ENCODE results near the gene TRIO. TPM values are rescaled to one million over a fixed set of nuclear protein-coding genes. Genes with fewer than 3 reads are reported as not detected.

TRIO gene
- total and polyA plus RNA-seq, 2 donors = 35.8 to 233 TPM

DNA sequence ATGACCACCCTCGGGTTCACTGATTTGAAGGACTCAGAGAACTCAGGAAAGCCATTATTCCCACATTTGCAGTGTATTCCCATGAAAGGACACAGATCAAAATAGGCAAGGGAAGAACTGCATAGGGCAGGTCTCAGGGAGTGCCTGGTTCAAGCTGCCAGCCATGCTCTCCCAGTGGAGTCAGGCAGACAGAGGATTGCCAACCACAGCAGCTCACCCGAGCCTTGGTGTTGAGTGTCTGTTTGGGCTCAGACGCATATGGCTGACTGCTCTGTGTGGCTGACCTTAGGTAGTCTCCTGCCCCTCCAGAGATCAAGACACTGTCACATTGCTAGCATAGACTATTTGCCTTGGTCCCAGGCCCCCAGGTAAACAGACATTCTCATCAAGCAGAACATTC is 322.6 kb downstream of the TRIO start:
- 88% methylated on average over 3 of the region's 3 CpGs for WGBS
- Histone ChIP-seq H3K27ac (ENCODE audit: low read depth) (no peak overlapping the region), H3K4me1 (ENCODE audit: insufficient read depth) (no peaks in the 10 kb centered on the region), H3K4me3 (ENCODE audit: low read depth, low read length) (no peak overlapping the region), H3K36me3 (ENCODE audit: insufficient read depth) (peaks cover 3% of the 10 kb centered on the region)
- no peak for DNase-seq (ENCODE audit: extremely low spot score)

- no peak for DNase-seq (ENCODE audit: extremely low spot score)
- WGBS = 91% methylated on average over 8 of the region's 8 CpGs
- Histone ChIP-seq H3K27ac (ENCODE audit: low read depth) (no peak overlapping the region), H3K4me1 (ENCODE audit: insufficient read depth) (no peaks in the 10 kb centered on the region), H3K4me3 (ENCODE audit: low read depth, low read length) (no peak overlapping the region), H3K36me3 (ENCODE audit: insufficient read depth) (no peaks in the 10 kb centered on the region)
These were observed 324.1 kb downstream of the TRIO start for GRCh38 chr5:14467251-14467650.

- no peak for DNase-seq (ENCODE audit: extremely low spot score)
- Histone ChIP-seq H3K4me3 (ENCODE audit: low read depth, low read length) (no peak overlapping the region), H3K4me1 (ENCODE audit: insufficient read depth) (no peaks in the 10 kb centered on the region), H3K27ac (ENCODE audit: low read depth) (no peak overlapping the region), H3K36me3 (ENCODE audit: insufficient read depth) (no peaks in the 10 kb centered on the region)
- 81% methylated on average over 5 of the region's 5 CpGs for WGBS
These were observed 324.7 kb downstream of the TRIO start for GRCh38 chr5:14467886-14468285.

GRCh38 chr5:14469551-14470377 is 326.6 kb downstream of the TRIO start:
- no peak for DNase-seq (ENCODE audit: extremely low spot score)
- no peak overlapping the region for H3K27ac ChIP-seq (ENCODE audit: low read depth)
- H3K4me1 ChIP-seq (ENCODE audit: insufficient read depth) = no peaks in the 10 kb centered on the region
- H3K36me3 ChIP-seq (ENCODE audit: insufficient read depth) = no peaks in the 10 kb centered on the region
- no peak overlapping the region for H3K4me3 ChIP-seq (ENCODE audit: low read depth, low read length)
- WGBS = 80% methylated on average over 10 of the region's 10 CpGs

- H3K27ac ChIP-seq (ENCODE audit: low read depth) = no peak overlapping the region
- H3K4me1 ChIP-seq (ENCODE audit: insufficient read depth) = no peaks in the 10 kb centered on the region
- H3K36me3 ChIP-seq (ENCODE audit: insufficient read depth) = no peaks in the 10 kb centered on the region
- DNase-seq (ENCODE audit: extremely low spot score) = no peak
- 85% methylated on average over 3 of the region's 3 CpGs for WGBS
- no peak overlapping the region for H3K4me3 ChIP-seq (ENCODE audit: low read depth, low read length)
These were observed 328.4 kb downstream of the TRIO start for GRCh38 chr5:14471507-14471906.

DNA sequence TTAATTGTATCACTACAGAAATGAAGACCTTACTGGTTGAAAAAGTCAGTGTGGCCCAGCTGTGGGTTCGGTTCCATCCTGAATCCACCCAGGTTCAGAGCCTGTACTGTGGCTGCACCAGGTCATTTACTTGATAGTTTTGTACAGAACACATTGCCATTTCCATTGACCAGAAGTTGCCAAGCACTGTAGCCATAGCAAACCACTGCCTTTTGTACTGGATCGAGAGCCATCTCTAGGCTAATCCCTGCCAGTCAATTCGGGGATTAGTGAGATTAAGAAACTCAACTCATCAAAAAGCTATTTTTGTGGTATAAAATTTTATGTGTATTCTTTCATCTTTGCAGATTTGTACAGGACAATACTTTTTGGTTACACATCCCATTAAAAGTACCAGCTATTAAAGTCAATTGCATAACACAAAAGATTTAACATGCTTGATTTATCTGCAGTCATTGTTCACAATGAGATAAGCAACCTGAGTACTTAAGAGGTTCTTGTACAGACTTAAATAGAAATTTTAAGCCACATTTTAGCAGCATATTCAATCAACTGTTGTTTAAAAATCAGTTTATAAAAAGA is 329.9 kb downstream of the TRIO start:
- WGBS = 51% methylated on average over 3 of the region's 3 CpGs
- Histone ChIP-seq H3K4me3 (ENCODE audit: low read depth, low read length) (no peak overlapping the region), H3K36me3 (ENCODE audit: insufficient read depth) (peaks cover 2% of the 10 kb centered on the region)

GRCh38 chr5:14475045-14475444 is 331.9 kb downstream of the TRIO start:
- WGBS = 93% methylated on average over 4 of the region's 4 CpGs
- H3K4me1 ChIP-seq (ENCODE audit: insufficient read depth) = no peaks in the 10 kb centered on the region
- no peak overlapping the region for H3K27ac ChIP-seq (ENCODE audit: low read depth)
- no peak for DNase-seq (ENCODE audit: extremely low spot score)
- H3K36me3 ChIP-seq (ENCODE audit: insufficient read depth) = peaks cover 2% of the 10 kb centered on the region
- H3K4me3 ChIP-seq (ENCODE audit: low read depth, low read length) = no peak overlapping the region

More for the DNA sequence above, 329.9 kb downstream of the TRIO start:
- Histone ChIP-seq H3K4me1 (ENCODE audit: insufficient read depth) (no peaks in the 10 kb centered on the region), H3K27ac (ENCODE audit: low read depth) (no peak overlapping the region)
- DNase-seq (ENCODE audit: extremely low spot score) = no peak

DNA sequence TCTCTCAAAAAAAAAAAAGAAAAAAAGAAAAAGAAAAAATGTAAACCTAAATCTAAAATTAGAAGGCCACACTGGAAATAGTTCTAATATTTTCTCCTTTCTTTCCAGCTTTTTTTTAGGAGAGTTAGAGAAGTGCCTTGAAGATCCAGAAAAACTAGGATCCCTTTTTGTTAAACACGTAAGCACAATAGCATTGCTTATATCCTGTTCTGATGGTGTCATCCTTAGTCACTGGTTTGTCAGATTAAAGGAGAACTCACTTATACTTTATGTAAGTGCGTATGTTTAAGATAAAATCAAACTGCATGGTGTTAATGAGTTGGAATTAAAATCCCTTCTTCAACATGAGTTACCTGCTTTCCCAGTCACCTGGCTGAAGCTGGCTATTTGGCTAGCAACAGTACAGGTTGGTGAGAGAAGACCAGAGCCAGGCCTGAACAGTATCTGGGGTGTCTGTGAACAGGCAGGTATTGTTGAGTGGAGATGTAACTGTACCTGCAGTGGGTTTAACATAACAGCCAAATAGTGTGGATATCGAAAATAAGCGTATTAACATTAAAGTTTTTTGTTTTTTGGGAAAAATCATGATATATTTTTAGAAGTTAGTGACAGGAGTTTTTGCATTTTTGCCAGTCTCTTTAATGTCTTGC is 333.8 kb downstream of the TRIO start:
- DNase-seq (ENCODE audit: extremely low spot score) = no peak
- Histone ChIP-seq H3K4me1 (ENCODE audit: insufficient read depth) (no peaks in the 10 kb centered on the region), H3K36me3 (ENCODE audit: insufficient read depth) (peaks cover 5% of the 10 kb centered on the region), H3K27ac (ENCODE audit: low read depth) (no peak overlapping the region), H3K4me3 (ENCODE audit: low read depth, low read length) (no peak overlapping the region)
- WGBS = 93% methylated on average over 4 of the region's 4 CpGs

DNA sequence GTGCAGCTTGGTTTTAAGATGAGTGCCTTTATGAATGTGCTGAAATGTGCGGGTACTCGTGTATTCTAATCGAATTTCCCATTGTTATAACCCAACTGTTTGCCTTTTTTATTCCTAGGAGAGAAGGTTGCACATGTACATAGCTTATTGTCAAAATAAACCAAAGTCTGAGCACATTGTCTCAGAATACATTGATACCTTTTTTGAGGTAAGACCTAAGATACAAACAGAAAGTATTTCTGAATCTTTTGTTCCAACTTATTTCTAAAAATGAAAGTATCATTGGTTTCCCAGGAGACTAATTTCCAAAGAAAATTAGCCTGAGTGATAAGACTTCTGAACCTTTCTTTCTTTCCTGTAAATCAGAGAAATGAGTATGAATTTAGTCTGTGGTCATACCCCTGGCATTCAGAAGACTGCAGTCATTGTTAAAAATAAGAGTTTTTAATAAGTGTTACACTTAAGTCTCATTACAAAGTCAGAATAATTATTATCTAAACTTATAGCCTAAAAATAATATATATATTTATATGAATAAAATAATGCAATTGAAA is 336.1 kb downstream of the TRIO start:
- Histone ChIP-seq H3K4me3 (ENCODE audit: low read depth, low read length) (no peak overlapping the region), H3K36me3 (ENCODE audit: insufficient read depth) (peaks cover 11% of the 10 kb centered on the region), H3K4me1 (ENCODE audit: insufficient read depth) (no peaks in the 10 kb centered on the region), H3K27ac (ENCODE audit: low read depth) (no peak overlapping the region)
- 94% methylated on average over 3 of the region's 3 CpGs for WGBS
- DNase-seq (ENCODE audit: extremely low spot score) = no peak

- no peak overlapping the region for H3K4me3 ChIP-seq (ENCODE audit: low read depth, low read length)
- WGBS = 89% methylated on average over 8 of the region's 8 CpGs
- H3K27ac ChIP-seq (ENCODE audit: low read depth) = no peak overlapping the region
- no peak for DNase-seq (ENCODE audit: extremely low spot score)
- H3K36me3 ChIP-seq (ENCODE audit: insufficient read depth) = peaks cover 11% of the 10 kb centered on the region
- no peaks in the 10 kb centered on the region for H3K4me1 ChIP-seq (ENCODE audit: insufficient read depth)
These were observed 338.2 kb downstream of the TRIO start for GRCh38 chr5:14481349-14481748.

- no peak for DNase-seq (ENCODE audit: extremely low spot score)
- Histone ChIP-seq H3K36me3 (ENCODE audit: insufficient read depth) (peaks cover 11% of the 10 kb centered on the region), H3K4me1 (ENCODE audit: insufficient read depth) (no peaks in the 10 kb centered on the region), H3K27ac (ENCODE audit: low read depth) (no peak overlapping the region), H3K4me3 (ENCODE audit: low read depth, low read length) (no peak overlapping the region)
- WGBS = 76% methylated on average over 5 of the region's 5 CpGs
These were observed 338.9 kb downstream of the TRIO start for GRCh38 chr5:14482085-14482484.

DNA sequence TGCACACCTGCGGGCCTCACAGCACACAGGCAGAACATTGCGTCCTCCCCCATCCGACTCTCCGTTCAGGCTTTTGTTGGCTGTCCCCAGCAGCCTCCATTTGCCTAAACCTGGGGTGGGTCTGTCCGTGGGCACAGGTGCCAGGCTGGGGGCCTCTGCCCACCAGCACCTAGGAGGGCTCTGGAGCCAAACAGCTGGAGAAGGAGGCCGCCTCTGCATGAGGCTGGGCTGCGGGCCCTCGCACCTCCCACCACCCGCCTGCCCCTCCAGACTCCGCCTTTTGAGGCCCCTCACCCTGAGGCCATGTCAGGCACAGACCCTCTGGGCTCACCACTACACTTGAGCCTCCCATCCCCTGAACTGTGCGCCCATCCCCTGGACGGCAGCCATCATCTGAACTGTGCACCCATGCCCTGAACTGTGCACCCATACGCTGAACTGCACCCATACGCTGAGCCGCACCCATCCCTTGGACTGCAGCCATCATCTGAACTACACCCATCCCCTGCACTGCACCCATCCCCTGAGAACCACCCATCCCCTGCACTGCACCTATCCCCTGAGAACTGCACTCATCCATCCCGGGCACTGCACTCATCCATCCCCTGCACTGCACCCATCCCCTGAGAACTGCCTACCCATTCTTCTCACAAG is 340.5 kb downstream of the TRIO start:
- Histone ChIP-seq H3K4me3 (ENCODE audit: low read depth, low read length) (no peak overlapping the region), H3K4me1 (ENCODE audit: insufficient read depth) (no peaks in the 10 kb centered on the region), H3K27ac (ENCODE audit: low read depth) (no peak overlapping the region), H3K36me3 (ENCODE audit: insufficient read depth) (peaks cover 13% of the 10 kb centered on the region)
- no peak for DNase-seq (ENCODE audit: extremely low spot score)
- WGBS = 94% methylated on average over 16 of the region's 16 CpGs

- DNase-seq (ENCODE audit: extremely low spot score) = no peak
- H3K36me3 ChIP-seq (ENCODE audit: insufficient read depth) = peaks cover 9% of the 10 kb centered on the region
- H3K4me3 ChIP-seq (ENCODE audit: low read depth, low read length) = no peak overlapping the region
- no peaks in the 10 kb centered on the region for H3K4me1 ChIP-seq (ENCODE audit: insufficient read depth)
- H3K27ac ChIP-seq (ENCODE audit: low read depth) = no peak overlapping the region
- WGBS = 94% methylated on average over 5 of the region's 5 CpGs
These were observed 343.3 kb downstream of the TRIO start for GRCh38 chr5:14486486-14486885.

Measured in urinary bladder (tissue), 4 donors.